Breast epithelium (tissue), 3 donors: ENCODE data around the gene TMEM80.

Experiments
- POLR2A ChIP-seq: fragments of 450-650 bp; IDR thresholded peaks from one replicate; pipeline ENCODE4 v1.6.1; 2016; ENCODE audit warnings: antibody characterized with exemption, mild to moderate bottlenecking, moderate library complexity
- TF ChIP-seq, protein P1 (sequence below), 3 donors: fragments of 450-650 bp; IDR thresholded peaks; one replicate each; pipeline ENCODE4 v1.5.1; 2016 to 2017; ENCODE audit warnings: antibody characterized with exemption in 3 of 3, mild to moderate bottlenecking in 3 of 3, moderate library complexity in 3 of 3

DNA sequence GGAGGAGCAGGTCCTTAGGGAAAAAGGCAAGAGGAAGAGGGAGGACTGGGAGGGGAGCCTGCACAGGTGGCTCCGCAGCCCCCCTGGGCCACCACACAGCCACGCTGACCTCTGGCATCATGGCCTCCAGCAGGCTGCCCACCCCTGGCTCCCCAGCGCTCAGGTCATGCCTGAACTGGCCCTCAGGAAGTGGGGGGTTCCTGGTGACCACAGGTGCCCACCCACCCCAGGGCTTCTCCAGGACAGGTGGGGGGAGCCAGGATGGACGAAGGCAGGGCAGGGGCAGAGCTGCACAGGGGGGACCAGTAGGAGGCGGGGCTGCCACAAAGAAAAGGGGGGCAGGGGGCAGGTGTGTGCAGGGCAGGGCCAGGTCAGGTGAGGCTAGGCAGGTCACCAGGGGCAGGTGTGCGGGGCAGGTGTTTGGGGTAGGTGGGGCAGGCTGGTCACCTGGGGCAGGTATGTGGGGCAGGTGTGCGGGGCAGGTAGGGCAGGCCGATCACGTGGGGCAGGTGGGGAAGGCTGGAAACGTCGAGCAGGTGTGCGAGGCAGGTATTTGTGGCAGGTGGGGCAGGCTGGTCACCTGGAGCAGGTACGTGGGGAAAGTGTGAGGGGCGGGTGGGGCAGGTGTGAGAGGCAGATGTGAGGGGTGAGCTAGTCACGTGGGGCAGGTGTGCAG lies 1.6 kb upstream of the TMEM80 start:
- TF ChIP-seq, protein P1, sequence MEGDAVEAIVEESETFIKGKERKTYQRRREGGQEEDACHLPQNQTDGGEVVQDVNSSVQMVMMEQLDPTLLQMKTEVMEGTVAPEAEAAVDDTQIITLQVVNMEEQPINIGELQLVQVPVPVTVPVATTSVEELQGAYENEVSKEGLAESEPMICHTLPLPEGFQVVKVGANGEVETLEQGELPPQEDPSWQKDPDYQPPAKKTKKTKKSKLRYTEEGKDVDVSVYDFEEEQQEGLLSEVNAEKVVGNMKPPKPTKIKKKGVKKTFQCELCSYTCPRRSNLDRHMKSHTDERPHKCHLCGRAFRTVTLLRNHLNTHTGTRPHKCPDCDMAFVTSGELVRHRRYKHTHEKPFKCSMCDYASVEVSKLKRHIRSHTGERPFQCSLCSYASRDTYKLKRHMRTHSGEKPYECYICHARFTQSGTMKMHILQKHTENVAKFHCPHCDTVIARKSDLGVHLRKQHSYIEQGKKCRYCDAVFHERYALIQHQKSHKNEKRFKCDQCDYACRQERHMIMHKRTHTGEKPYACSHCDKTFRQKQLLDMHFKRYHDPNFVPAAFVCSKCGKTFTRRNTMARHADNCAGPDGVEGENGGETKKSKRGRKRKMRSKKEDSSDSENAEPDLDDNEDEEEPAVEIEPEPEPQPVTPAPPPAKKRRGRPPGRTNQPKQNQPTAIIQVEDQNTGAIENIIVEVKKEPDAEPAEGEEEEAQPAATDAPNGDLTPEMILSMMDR (IDR thresholded peaks at IDR 0.05): no peak
- no peak for TF ChIP-seq POLR2A
